Measurements from ENCODE around the gene VASH2. TPM values are rescaled to one million over a fixed set of nuclear protein-coding genes. Genes with fewer than 3 reads are reported as not detected.

Gene VASH2
- total RNA-seq, 1 donor from 2014 or later = 15.8 TPM

DNA sequence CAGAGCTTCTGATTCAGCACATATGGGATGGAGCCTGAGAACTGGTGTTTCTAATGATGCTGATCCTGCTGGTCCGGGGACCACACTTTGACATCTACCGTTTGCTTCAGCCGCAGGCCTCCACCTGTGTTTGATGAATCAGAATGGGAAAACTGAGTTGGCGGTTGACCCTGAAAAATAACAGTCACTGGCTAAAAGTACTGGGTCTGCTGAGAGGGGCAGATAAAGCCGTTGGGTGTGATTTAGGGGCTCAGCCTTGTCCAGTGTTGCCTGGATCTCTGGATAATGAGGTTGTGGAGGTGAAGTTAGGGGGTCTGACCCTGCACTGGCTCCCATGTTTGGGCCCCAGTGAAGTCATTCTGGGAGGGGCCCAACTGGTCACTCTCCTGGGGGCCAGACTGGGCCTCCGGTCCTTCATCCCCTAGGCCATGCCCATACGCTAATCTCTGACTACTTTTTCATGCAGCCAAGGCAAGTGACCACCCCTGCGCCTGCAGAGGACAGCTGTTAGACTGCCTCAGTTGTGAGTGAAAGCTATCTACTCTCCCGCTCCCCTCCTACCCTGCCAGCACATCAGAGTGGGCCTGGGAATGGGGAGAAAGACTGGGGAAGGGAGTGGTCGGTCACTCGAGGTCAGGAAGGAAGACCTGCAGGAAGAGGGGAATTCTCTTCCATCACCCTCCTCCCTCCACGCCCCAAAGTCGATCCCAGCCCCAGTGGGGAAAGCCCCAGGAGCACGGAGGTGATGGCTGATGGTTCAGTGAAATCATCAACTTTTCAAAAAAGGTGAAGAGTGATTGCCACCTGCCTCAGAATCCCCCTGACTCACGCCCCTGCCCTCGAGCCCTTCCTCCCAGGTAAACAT is 27.7 kb downstream of the VASH2 start:
- no peak overlapping the region for H3K4me3 Mint-ChIP-seq (ENCODE audit: low read depth)
- no peak overlapping the region for H3K27ac Mint-ChIP-seq
- H3K27me3 Mint-ChIP-seq = no peaks in the 10 kb centered on the region
- H3K36me3 Mint-ChIP-seq (ENCODE audit: insufficient read depth) = peaks cover 9% of the 10 kb centered on the region
- DNase-seq (ENCODE audit: low spot score, unreplicated experiment) = no peak
- no peaks in the 10 kb centered on the region for H3K4me1 Mint-ChIP-seq (ENCODE audit: low read depth)
- H3K9me3 Mint-ChIP-seq (ENCODE audit: low read depth) = no peaks in the 10 kb centered on the region
- TF ChIP-seq CTCF (IDR thresholded peaks at IDR 0.05; ENCODE audit: unreplicated experiment) = no peak

- DNase-seq (ENCODE audit: low spot score, unreplicated experiment) = no peak
- Mint-ChIP-seq H3K27me3 (no peaks in the 10 kb centered on the region), H3K36me3 (ENCODE audit: insufficient read depth) (peaks cover 7% of the 10 kb centered on the region), H3K4me1 (ENCODE audit: low read depth) (no peaks in the 10 kb centered on the region), H3K4me3 (ENCODE audit: low read depth) (no peak overlapping the region), H3K9me3 (ENCODE audit: low read depth) (no peaks in the 10 kb centered on the region), H3K27ac (no peak overlapping the region)
- TF ChIP-seq CTCF (IDR thresholded peaks at IDR 0.05; ENCODE audit: unreplicated experiment) = no peak
Observed at GRCh38 chr1:212979340-212980122, 29.2 kb downstream of the VASH2 start.

GRCh38 chr1:212980123-212980785 is 29.9 kb downstream of the VASH2 start:
- Mint-ChIP-seq H3K4me3 (ENCODE audit: low read depth) (no peak overlapping the region), H3K9me3 (ENCODE audit: low read depth) (no peaks in the 10 kb centered on the region), H3K4me1 (ENCODE audit: low read depth) (no peaks in the 10 kb centered on the region), H3K27ac (peak overlapping the region; percentile 10), H3K27me3 (no peaks in the 10 kb centered on the region), H3K36me3 (ENCODE audit: insufficient read depth) (peaks cover 7% of the 10 kb centered on the region)
- no peak for DNase-seq (ENCODE audit: low spot score, unreplicated experiment)
- no peak for TF ChIP-seq CTCF (IDR thresholded peaks at IDR 0.05; ENCODE audit: unreplicated experiment)

DNA sequence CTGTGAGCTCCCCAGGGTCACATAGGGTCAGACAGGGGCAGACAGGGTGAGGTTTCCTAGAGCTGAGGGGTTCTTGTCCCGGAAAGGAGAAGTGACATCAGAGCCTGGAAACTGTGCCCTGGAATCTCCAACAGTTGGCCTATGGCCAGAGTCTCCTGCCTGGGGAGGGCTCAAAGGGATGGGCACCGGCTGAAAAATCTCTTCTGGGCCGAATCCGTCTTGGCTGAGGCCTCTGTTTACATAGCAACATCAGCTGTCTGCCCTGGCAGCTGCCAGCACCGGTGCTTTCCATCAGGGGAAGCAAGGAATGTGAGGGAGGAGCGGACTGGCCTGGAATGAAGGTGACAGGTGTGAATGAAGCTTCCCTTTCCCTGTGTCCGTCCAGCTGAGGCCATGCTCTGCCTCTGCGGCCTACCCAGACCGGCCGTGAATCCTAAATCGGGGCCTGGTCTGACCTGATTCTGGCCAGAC is 30.7 kb downstream of the VASH2 start:
- peaks cover 4% of the 10 kb centered on the region for H3K36me3 Mint-ChIP-seq (ENCODE audit: insufficient read depth)
- no peak for DNase-seq (ENCODE audit: low spot score, unreplicated experiment)
- TF ChIP-seq CTCF (IDR thresholded peaks at IDR 0.05; ENCODE audit: unreplicated experiment) = no peak
- H3K27ac Mint-ChIP-seq = no peak overlapping the region
- H3K9me3 Mint-ChIP-seq (ENCODE audit: low read depth) = no peaks in the 10 kb centered on the region
- H3K4me3 Mint-ChIP-seq (ENCODE audit: low read depth) = no peak overlapping the region
- H3K4me1 Mint-ChIP-seq (ENCODE audit: low read depth) = no peaks in the 10 kb centered on the region
- H3K27me3 Mint-ChIP-seq = no peaks in the 10 kb centered on the region

Measured in progenitor cell of endocrine pancreas (in vitro differentiated cells).